Retinal pigment epithelial cell (primary cell): ENCODE measurements around the gene HOXA3.

Source experiments
- DNase-seq: peaks from one replicate; pipeline ENCODE4 v3.0.0-alpha.2; 2010; ENCODE audit warnings: low read depth
- H3K4me3 ChIP-seq: 2 replicates; pipeline ENCODE4 v1.5.1; 2011; ENCODE audit warnings: mild to moderate bottlenecking, low read length, control low read depth, moderate library complexity
- TF ChIP-seq, protein P1 (sequence below): conservative IDR thresholded peaks from 2 replicates; pipeline ENCODE4 v1.5.1; 2011; ENCODE audit warnings: low read depth, low read length, control low read depth, inconsistent platforms

HOXA3 gene

GRCh38 chr7:27123477-27124053 lies 28.8 kb downstream of the HOXA3 start:
- TF ChIP-seq, protein P1, sequence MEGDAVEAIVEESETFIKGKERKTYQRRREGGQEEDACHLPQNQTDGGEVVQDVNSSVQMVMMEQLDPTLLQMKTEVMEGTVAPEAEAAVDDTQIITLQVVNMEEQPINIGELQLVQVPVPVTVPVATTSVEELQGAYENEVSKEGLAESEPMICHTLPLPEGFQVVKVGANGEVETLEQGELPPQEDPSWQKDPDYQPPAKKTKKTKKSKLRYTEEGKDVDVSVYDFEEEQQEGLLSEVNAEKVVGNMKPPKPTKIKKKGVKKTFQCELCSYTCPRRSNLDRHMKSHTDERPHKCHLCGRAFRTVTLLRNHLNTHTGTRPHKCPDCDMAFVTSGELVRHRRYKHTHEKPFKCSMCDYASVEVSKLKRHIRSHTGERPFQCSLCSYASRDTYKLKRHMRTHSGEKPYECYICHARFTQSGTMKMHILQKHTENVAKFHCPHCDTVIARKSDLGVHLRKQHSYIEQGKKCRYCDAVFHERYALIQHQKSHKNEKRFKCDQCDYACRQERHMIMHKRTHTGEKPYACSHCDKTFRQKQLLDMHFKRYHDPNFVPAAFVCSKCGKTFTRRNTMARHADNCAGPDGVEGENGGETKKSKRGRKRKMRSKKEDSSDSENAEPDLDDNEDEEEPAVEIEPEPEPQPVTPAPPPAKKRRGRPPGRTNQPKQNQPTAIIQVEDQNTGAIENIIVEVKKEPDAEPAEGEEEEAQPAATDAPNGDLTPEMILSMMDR: no peak
- no peak overlapping the region for H3K4me3 ChIP-seq
- DNase-seq: no peak

DNA sequence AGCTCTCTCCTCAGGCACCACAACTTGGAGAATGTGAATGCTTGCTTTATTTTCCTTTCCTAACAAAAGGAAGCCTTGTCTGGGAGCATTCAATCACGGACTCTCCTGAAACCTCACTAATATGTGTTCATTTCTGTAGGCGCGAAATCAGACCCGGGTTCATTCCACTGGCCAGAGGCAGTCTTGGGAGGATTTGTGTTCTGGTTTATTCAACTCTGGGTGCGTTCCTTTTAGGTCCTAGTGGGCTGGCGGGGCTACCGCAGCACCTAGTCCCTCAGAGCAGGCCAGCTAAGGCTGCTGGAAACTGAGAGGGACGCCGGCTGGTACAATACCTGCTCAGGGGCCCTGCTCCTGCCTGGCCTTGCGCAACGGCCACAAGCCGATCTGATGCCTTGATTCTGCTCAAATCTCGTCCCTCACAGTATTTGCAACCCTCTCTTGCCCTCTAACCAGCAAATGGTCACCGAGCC lies 29.3 kb downstream of the HOXA3 start:
- DNase-seq: no peak
- TF ChIP-seq, protein P1: no peak
- H3K4me3 ChIP-seq: no peak overlapping the region

DNA sequence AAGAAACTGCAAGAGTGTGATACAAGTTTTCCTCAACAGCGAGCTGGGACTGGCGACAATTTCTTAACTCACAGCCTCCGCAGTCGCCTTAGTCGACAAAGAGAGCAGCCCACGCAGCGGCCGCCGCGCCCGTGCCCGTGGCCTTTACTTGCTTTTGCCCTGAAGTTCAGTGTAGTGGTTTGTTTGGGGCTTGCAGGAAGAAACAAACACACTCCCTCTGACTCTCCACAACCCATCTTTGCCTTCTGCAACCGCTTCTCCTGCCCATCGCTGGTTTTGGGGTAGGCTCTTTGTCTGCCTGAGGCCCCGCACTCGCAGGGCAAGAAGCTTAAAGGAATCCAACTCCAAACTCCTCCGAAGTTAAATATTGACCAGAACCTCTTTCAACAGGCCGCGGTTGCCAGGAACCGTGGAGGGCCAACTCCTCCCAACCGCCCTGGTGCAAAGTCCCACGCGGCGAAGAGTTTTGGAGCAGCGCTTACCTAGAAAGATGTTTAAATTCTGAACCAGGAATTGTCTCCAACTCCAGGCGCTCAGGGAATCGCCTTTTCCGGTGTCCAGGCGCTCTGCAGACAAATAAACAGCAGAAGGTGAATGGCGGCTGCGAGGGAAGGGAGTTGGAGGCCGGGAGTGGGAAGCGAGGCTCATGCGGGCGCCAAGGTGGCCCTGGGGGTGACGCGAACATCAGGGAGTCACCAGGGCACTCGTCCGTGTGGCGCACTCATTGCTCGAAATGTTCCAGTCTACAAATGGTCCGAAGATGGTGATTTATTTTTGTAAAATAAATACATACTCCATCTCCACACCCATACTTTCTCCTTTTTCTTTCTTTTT lies 30.1 kb downstream of the HOXA3 start:
- H3K4me3 ChIP-seq: no peak overlapping the region
- TF ChIP-seq, protein P1: no peak
- no peak for DNase-seq

DNA sequence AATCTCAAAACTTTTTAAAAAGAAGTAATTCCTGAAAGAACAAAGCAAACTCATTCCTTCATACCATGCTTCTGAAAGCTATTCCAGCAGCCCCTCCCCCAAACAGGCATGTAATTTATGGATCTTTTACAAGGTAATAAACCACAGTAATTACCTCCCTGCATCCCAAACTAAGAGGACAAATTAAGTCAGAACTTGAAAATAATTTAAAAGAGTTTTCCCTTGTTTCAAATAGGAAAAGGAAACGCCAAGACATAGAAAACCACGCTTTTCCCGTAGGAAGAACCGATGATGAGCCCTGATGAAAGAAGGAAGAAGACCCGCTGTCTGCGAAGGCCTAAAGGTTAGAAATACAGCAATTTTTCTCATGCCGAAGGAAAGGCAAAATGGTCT lies 30.7 kb downstream of the HOXA3 start:
- TF ChIP-seq, protein P1: no peak
- DNase-seq: no peak
- H3K4me3 ChIP-seq: no peak overlapping the region

DNA sequence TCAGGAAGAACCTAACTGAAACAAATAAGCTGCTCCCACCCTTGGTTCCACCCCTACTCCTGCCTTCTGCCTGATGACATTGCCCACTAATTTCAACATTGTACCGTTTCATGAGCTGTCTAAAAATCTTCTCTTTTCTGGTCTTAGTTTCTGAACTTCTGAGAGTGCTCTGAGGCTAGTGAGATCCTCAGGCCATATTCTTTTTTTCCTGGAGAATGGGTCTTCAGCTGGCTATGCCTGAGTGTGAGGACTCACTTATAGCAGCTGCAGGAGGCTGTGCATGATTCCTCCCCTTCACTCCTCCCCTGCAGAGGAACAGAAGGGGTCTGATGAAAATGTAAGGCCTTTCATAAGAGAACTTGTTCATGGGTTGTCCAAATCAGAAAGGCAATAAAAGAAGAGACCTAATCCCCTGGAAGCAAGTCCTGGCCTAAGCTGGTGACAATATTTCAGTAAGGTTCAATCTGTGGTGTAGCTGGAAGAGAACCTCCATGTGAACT lies 32.9 kb downstream of the HOXA3 start:
- no peak for DNase-seq
- no peak overlapping the region for H3K4me3 ChIP-seq
- TF ChIP-seq, protein P1: no peak

- DNase-seq: no peak
- TF ChIP-seq, protein P1: no peak
- H3K4me3 ChIP-seq: no peak overlapping the region
These were observed 33.8 kb downstream of the HOXA3 start for GRCh38 chr7:27118580-27118979.

GRCh38 chr7:27117887-27118491 lies 34.4 kb downstream of the HOXA3 start:
- TF ChIP-seq, protein P1: no peak
- DNase-seq: no peak
- H3K4me3 ChIP-seq: no peak overlapping the region
